GM12874 (cell line): ENCODE data around the gene FGD3.

Experiments
- TF ChIP-seq, protein P1 (sequence below): IDR thresholded peaks from 2 replicates; pipeline ENCODE4 v1.5.1; 2011; ENCODE audit warnings: low read depth, mild to moderate bottlenecking, control low read depth, low read length, moderate library complexity; ENCODE audit not compliant: insufficient read depth

The FGD3 gene

DNA sequence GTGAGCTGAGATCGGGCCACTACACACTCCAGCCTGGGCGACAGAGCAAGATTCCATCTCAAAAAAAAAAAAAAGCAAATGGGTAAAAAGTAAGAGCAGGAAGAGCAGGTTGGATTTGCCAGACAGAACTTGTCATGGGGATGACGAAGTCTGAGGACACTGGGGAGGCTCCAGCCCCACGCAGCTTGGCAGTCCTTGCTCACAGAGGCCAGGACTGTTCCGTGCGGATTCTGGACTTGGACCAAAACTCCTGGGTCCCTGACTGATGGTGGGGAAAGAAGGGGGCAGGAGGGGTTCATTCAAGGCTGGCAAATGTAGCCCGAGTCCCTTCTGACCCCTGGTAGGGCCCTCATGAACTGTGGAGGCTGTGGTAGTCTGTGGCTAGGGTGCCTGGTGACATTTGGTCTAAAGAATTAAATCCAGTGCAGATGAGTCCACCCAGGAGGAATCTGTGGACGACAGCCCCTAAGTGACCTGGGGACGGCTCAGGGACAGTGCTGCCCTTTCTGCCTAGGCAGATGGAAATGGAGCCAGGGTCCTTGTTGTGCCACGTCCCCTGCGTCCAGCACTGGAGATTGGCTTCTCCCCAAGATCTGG lies 3.1 kb downstream of the FGD3 start:
- TF ChIP-seq, protein P1, sequence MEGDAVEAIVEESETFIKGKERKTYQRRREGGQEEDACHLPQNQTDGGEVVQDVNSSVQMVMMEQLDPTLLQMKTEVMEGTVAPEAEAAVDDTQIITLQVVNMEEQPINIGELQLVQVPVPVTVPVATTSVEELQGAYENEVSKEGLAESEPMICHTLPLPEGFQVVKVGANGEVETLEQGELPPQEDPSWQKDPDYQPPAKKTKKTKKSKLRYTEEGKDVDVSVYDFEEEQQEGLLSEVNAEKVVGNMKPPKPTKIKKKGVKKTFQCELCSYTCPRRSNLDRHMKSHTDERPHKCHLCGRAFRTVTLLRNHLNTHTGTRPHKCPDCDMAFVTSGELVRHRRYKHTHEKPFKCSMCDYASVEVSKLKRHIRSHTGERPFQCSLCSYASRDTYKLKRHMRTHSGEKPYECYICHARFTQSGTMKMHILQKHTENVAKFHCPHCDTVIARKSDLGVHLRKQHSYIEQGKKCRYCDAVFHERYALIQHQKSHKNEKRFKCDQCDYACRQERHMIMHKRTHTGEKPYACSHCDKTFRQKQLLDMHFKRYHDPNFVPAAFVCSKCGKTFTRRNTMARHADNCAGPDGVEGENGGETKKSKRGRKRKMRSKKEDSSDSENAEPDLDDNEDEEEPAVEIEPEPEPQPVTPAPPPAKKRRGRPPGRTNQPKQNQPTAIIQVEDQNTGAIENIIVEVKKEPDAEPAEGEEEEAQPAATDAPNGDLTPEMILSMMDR: no peak

DNA sequence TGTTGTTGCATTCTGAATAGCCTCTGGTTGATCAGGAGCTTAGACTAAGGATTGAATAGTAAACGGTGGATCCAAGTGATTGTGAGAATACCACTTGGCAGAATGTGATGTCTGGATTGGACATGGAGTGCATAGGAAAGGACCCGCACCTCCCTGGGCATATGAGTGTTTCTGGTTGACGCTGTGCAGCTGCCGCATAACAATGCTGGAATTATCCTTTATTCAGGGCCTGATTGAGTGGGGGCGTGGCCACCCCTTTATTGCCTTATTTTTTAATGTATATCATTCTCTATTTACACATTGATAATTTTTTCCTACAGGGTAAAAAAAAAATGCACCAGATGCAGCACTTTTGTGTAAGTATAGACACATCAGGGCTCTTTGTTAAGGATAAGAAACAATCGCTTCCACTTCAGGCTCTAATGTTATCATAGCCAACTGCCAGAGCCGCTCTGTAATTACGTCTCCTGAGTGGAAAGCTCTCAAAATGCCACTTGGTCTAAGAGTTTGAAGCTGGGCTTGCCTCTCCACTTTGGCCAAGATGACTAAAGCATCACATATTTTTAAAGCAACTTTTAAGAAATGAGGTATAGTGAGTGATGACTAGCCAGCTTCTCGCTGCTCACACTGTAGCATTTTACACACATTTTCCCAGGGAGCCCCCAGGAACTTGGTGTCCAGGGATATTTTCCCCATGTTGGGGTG lies 5.7 kb downstream of the FGD3 start:
- TF ChIP-seq, protein P1: no peak

DNA sequence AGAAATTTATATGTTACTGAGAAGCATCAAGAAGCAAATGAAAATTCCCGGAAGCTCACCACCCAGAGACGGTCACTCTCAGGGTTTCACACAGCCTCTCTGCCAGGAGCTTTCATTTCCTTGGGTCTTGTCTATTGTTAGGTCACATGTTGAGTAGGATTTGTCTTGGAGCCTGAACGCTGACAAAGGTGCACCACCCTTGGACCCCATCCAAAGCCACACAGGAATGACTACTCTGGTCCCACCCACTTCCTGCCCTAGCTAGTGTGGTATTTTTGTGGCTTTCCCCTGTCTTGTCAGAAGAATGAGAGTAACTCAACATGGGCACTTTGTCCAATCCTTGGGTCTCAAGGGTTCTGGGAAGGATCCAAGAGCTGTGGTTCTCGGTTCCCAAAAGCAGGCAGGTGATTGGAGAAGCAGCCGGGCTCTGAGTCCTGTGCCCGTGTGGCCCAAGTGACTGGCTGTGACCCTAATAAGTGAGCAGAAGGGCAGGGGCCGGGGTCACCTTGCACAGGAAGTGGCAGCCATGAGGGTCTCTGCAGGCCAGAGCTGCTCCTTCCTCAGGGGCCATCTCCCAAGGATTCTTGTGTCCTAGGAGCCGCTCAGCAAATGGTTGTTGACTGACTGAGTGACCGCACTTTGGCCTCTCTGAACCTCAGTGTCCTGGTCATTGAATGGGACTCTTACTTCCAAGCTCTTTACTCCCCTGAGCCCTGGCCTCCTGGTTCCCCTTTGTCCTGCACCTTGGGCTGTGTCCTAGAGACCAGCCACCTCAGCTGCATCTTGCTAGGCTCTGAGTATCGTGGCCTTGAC lies 6.9 kb downstream of the FGD3 start:
- TF ChIP-seq, protein P1: no peak

DNA sequence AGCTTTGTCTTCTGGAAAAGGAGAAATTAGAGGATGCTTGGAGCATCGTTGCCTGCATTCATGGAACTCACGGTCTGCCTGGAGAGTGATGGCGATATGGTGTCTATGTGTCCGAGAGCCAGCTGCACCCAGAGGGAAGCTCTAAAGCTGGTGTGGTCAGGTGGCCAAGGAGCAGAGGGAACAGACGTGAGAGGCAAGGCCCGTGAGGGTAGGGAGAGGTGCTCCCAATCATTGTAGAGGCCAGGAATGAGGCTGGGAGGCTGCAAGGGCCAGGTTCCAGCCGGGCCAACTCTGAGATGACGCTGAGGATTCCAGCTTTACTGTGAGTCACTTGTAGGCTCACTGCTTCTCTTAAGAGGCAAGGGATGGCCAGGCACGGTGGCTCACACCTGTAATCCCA lies 7.6 kb downstream of the FGD3 start:
- TF ChIP-seq, protein P1: no peak

DNA sequence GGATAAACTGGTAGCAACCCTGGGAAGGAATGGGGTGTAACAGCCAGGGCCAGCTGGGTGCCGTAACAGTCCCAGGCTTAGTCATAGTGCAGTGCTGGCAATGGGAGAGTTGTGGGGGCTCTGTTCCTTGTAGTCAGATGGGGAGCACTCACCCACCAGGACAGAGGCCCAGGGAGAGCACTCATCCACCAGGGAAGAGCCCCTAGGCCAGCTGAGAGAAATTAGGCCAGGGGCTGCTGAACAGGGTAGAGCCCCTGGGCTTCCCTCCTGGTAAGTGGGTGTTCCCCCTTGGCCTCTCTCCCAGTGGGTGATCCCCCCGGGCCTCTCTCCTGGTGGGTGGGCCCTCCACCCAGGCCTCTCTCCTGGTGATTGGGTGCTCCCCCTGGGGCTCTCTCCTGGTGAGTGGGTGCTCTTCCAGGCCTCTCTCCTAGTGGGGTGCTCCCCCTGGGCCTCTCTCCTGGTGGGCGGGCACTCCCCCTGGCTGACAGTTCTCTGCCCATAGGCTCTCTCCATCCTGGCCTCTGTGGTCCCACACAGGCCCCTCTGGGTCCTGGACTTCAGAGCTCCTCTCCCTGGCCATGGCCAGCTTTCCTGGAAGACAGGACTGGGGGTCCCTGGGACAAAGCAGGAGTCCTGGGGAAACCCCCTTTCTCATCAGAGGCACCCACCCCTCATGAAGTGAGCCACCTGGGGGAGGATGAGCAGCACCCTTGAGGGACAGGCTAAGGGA lies 13.4 kb downstream of the FGD3 start:
- TF ChIP-seq, protein P1: no peak

DNA sequence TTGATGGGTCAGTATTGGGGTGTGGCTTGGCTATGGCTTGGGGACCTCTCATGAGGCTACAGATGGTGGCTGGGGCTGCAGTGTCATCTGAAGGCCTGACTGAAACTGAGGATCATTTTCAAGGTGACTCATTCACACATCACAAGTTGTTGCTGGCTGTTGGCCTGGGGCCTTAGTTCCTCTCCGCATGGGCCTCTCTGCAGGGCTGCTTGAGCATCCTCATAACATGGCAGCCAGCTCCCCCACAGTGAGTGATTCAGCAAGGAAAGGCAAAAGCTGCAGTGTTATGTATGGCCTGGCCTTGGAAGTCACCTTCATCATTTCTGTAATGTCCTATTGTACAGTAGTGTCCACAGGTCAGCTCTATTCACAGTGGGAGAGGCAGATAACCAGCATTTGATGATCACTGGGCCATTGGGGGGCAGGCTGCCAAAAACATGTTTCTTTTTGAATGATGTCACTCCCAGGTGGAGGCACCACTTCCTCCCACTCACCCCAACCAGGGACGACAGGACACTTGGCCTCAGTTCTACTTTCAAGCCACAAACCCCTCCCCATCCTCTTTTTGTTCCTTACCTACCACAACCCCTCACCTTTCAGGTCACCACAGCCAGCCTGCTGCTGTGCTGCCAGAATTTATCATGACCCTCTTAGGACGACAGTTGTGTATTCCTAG lies 14.4 kb downstream of the FGD3 start:
- TF ChIP-seq, protein P1: no peak
